Kasumi-1 (cell line): Measurements from ENCODE around the gene GFPT2.

ENCODE experiments used
- DNase-seq, 2 experiments: peaks; one replicate each; lab custom pipeline; 2025; lab: John Stamatoyannopoulos, UW

Gene GFPT2

GRCh38 chr5:180332861-180333260 is 20.3 kb downstream of the GFPT2 start:
- DNase-seq: no peak

GRCh38 chr5:180332051-180332517 is 21.1 kb downstream of the GFPT2 start:
- DNase-seq: no peak

GRCh38 chr5:180331647-180331950 is 21.5 kb downstream of the GFPT2 start:
- DNase-seq: no peak

GRCh38 chr5:180330810-180331646 is 22.1 kb downstream of the GFPT2 start:
- DNase-seq: no peak

- DNase-seq: no peak
Observed at GRCh38 chr5:180330270-180330648, 22.9 kb downstream of the GFPT2 start.

- DNase-seq: no peak
Observed at GRCh38 chr5:180329606-180330269, 23.4 kb downstream of the GFPT2 start.

GRCh38 chr5:180329138-180329435 is 24.0 kb downstream of the GFPT2 start:
- DNase-seq: no peak

GRCh38 chr5:180328296-180329137 is 24.6 kb downstream of the GFPT2 start:
- peak; percentile 80 to 95 for DNase-seq

GRCh38 chr5:180326989-180327565 is 26.1 kb downstream of the GFPT2 start:
- no peak for DNase-seq

- DNase-seq: no peak
Observed at GRCh38 chr5:180324601-180324950, 28.6 kb downstream of the GFPT2 start.

GRCh38 chr5:180323941-180324600 is 29.1 kb downstream of the GFPT2 start:
- DNase-seq: no peak

GRCh38 chr5:180323160-180323559 is 30.0 kb downstream of the GFPT2 start:
- DNase-seq: no peak

- no peak for DNase-seq
Observed at GRCh38 chr5:180318456-180319089, 34.6 kb downstream of the GFPT2 start.

- no peak for DNase-seq
Observed at GRCh38 chr5:180316586-180316985, 36.5 kb downstream of the GFPT2 start.

- DNase-seq: peak; percentile 50 to 75
Observed at GRCh38 chr5:180315762-180316212, 37.3 kb downstream of the GFPT2 start.

- DNase-seq: peak; percentile 78 to 90
Observed at GRCh38 chr5:180313677-180314505, 39.2 kb downstream of the GFPT2 start.

- DNase-seq: no peak
Observed at GRCh38 chr5:180311216-180311615, 41.9 kb downstream of the GFPT2 start.

GRCh38 chr5:180306796-180307195 is 46.3 kb downstream of the GFPT2 start:
- no peak for DNase-seq

GRCh38 chr5:180305481-180305880 is 47.7 kb downstream of the GFPT2 start:
- no peak for DNase-seq
